ENCODE results near the gene OSCP1. TPM values are rescaled to one million over a fixed set of nuclear protein-coding genes. Genes with fewer than 3 reads are reported as not detected.

Gene OSCP1
- total RNA-seq, 1 experiment from 2014 or later: 3.2 TPM

DNA sequence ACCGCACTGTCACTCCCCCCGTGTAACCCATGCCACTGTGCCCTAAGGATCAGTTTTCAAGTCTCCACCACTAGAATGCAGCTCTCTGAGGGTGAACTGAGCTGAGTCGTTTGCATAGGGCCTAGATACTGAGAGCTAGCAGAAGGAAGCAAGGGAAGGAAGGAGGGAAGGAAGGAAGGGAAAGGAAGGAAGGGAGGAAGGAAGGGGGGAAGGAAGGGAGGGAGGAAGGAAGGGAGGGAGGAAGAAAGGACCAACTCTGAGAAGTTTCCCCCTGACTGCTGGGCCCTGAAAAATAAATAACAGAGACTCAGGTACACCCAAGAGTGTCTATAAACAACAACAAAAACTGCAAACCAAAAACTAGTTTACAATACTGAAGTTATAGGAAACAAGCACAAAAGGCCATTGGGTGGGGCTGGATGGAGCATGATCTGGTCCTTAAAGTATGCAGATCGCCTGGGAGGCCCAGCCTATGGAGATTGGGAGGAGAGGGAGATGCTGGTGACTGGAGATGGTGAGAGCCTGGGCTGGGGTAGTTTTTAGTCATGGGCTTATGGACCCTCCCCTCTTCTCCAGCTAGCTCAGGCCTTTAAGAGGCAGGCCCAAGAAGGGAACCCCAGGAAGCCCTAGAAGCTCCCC is 15.6 kb upstream of the OSCP1 start:
- no peak for DNase-seq
- WGBS (ENCODE audit: extremely low coverage, insufficient read length, low lambda C conversion rate): no CpG with 5 or more reads among the region's 4 CpGs
- Histone ChIP-seq H3K9ac (ENCODE audit: extremely low read depth, insufficient read length, low read length) (no peak overlapping the region), H2AFZ (ENCODE audit: low read length) (no peak overlapping the region), H2BK12ac (ENCODE audit: insufficient read length, low read depth, low read length) (no peak overlapping the region), H3K9me3 (ENCODE audit: control insufficient read depth, low read depth, low read length) (no peaks in the 10 kb centered on the region), H3K18ac (ENCODE audit: insufficient read length, low read depth, low read length) (no peak overlapping the region), H4K8ac (replicated peaks; ENCODE audit: insufficient read length, low read depth, low read length) (no peak overlapping the region), H3K56ac (ENCODE audit: insufficient read length, low read depth, low read length) (no peak overlapping the region), H4K20me1 (ENCODE audit: control insufficient read depth, insufficient read depth, insufficient read length) (no peaks in the 10 kb centered on the region), H3K79me1 (ENCODE audit: insufficient read depth, low read depth, low read length, poor library complexity, severe bottlenecking) (no peaks in the 10 kb centered on the region), H3T11ph (ENCODE audit: low read length) (no peak overlapping the region), H3K27ac (ENCODE audit: insufficient read length, low read depth, low read length) (no peak overlapping the region), H3K14ac (ENCODE audit: insufficient read depth, low read length) (no peak overlapping the region), H3K4me2 (ENCODE audit: insufficient read depth, insufficient read length, low read length) (no peak overlapping the region), H2BK5ac (ENCODE audit: insufficient read length, low read length) (no peak overlapping the region), H3K79me2 (ENCODE audit: insufficient read depth, low read length) (no peaks in the 10 kb centered on the region; the same call in 1 of the 2 replicates), H3K23me2 (ENCODE audit: insufficient read length, low read depth, low read length, poor library complexity, severe bottlenecking) (peaks cover 9% of the 10 kb centered on the region), H3K23ac (ENCODE audit: insufficient read length, low read depth, low read length) (no peak overlapping the region), H3K4me1 (ENCODE audit: insufficient read depth, low read length) (no peaks in the 10 kb centered on the region), H3K27me3 (ENCODE audit: insufficient read depth, low read length) (peaks cover 29% of the 10 kb centered on the region; the same call in 1 of the 2 replicates), H3K4ac (ENCODE audit: low read depth, low read length) (no peak overlapping the region), H2BK20ac (ENCODE audit: low read depth, low read length, poor library complexity, severe bottlenecking) (no peak overlapping the region), H2BK15ac (ENCODE audit: low read depth, low read length) (no peak overlapping the region), H4K5ac (ENCODE audit: insufficient read length, low read depth, low read length) (peak overlapping the region; percentile 30), H2AK5ac (ENCODE audit: insufficient read length, low read length) (no peak overlapping the region), H2BK120ac (ENCODE audit: low read depth, low read length, poor library complexity, severe bottlenecking) (no peak overlapping the region), H4K91ac (ENCODE audit: insufficient read length, low read depth, low read length) (no peak overlapping the region)
- Mint-ChIP-seq H3K27me3 (ENCODE audit: low read depth) (peaks cover 56% of the 10 kb centered on the region), H3K4me3 (peak overlapping the region in 1 of 2 experiments; percentile 99; a peak in 2 of 5 replicates), H3K36me3 (ENCODE audit: insufficient read depth in 1 of 3, low read depth in 3 of 3) (peaks cover 13 to 20% (median 16%) of the 10 kb centered on the region in 3 experiments), H3K4me1 (peaks cover 17 to 25% of the 10 kb centered on the region in 2 experiments), H3K9me3 (no peaks in the 10 kb centered on the region), H3K27ac (no peak overlapping the region)
- TF ChIP-seq, protein P1, sequence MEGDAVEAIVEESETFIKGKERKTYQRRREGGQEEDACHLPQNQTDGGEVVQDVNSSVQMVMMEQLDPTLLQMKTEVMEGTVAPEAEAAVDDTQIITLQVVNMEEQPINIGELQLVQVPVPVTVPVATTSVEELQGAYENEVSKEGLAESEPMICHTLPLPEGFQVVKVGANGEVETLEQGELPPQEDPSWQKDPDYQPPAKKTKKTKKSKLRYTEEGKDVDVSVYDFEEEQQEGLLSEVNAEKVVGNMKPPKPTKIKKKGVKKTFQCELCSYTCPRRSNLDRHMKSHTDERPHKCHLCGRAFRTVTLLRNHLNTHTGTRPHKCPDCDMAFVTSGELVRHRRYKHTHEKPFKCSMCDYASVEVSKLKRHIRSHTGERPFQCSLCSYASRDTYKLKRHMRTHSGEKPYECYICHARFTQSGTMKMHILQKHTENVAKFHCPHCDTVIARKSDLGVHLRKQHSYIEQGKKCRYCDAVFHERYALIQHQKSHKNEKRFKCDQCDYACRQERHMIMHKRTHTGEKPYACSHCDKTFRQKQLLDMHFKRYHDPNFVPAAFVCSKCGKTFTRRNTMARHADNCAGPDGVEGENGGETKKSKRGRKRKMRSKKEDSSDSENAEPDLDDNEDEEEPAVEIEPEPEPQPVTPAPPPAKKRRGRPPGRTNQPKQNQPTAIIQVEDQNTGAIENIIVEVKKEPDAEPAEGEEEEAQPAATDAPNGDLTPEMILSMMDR (conservative IDR thresholded peaks at IDR 0.05): no peak
